Measurements from ENCODE around the gene DGLUCY.
"Not testable (repeated sequence)": the region's sequence is repeated elsewhere in the genome, so short reads cannot be mapped to it uniquely, and the experiment has no call there.

DGLUCY gene

DNA sequence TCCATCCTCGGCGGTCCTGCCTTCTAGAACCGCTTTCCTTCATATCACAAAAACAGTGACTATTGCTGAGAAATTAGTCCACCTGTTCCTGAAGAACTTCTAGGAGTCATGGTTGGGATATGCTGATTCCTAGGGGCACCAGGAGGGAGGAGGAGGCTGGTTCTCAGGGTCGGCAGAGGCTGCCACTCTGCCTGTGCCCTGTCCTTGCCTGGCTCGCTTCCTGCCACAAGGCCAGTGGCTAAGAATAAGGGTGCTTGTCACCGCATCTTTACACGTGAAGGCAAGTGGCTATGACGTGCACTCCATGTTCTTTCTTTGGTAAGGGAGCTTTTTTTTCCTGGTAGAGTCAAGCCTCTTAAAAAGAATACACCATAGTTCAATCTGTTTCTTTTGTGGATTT is 18.7 kb upstream of the DGLUCY start:
- Histone ChIP-seq H3K9me3 (ENCODE audit: insufficient read depth, low read length, severe bottlenecking) (no peaks in the 10 kb centered on the region), H4K20me1 (ENCODE audit: insufficient read depth, low read length) (peaks cover 12% of the 10 kb centered on the region; the same call in 1 of the 2 replicates)
- no peak for ATAC-seq (ENCODE audit: insufficient read depth, low read depth)

DNA sequence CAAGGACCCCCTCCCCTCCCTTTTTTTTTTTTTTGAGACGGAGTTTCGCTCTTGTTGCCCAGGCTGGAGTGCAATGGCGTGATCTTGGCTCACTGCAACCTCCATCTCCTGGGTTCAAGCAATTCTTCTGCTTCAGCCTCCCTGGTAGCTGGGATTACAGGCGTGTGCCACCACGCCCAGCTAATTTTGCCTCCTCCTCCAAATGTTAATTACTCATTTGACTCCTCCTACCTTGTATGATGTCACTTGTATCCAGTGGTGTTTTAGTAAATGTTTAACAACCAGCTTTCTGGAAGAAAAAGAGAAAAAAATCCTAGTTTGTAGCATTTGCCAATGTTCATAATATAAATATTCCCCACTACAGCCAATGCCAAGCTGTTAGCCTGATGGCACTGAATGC is 16.2 kb upstream of the DGLUCY start:
- H3K9me3 ChIP-seq (ENCODE audit: insufficient read depth, low read length, severe bottlenecking); H3K27ac ChIP-seq (ENCODE audit: low read length); H3K4me1 ChIP-seq (ENCODE audit: insufficient read depth, low read length); H3K4me3 ChIP-seq (ENCODE audit: low read depth in 1 of 2, low read length in 2 of 2); H4K20me1 ChIP-seq (ENCODE audit: insufficient read depth, low read length); H3K27me3 ChIP-seq (ENCODE audit: insufficient read depth, low read length, poor library complexity); H3K79me2 ChIP-seq (ENCODE audit: insufficient read depth, low read length); H3K4me2 ChIP-seq (ENCODE audit: insufficient read depth, low read length); H3K36me3 ChIP-seq (ENCODE audit: insufficient read depth, low read length); ATAC-seq (ENCODE audit: insufficient read depth, low read depth); DNase-seq; H2AFZ ChIP-seq (ENCODE audit: low read depth, low read length); H3K9ac ChIP-seq (ENCODE audit: low read depth, low read length): not testable (repeated sequence)

More for the DNA sequence above, 18.7 kb upstream of the DGLUCY start:
- H3K79me2 ChIP-seq (ENCODE audit: insufficient read depth, low read length): no peaks in the 10 kb centered on the region
- DNase-seq: no peak
- H3K27ac ChIP-seq (ENCODE audit: low read length): no peak overlapping the region
- H3K4me2 ChIP-seq (ENCODE audit: insufficient read depth, low read length): no peak overlapping the region
- H2AFZ ChIP-seq (ENCODE audit: low read depth, low read length): no peak overlapping the region
- no peaks in the 10 kb centered on the region for H3K4me1 ChIP-seq (ENCODE audit: insufficient read depth, low read length)
- TF ChIP-seq, protein P1, sequence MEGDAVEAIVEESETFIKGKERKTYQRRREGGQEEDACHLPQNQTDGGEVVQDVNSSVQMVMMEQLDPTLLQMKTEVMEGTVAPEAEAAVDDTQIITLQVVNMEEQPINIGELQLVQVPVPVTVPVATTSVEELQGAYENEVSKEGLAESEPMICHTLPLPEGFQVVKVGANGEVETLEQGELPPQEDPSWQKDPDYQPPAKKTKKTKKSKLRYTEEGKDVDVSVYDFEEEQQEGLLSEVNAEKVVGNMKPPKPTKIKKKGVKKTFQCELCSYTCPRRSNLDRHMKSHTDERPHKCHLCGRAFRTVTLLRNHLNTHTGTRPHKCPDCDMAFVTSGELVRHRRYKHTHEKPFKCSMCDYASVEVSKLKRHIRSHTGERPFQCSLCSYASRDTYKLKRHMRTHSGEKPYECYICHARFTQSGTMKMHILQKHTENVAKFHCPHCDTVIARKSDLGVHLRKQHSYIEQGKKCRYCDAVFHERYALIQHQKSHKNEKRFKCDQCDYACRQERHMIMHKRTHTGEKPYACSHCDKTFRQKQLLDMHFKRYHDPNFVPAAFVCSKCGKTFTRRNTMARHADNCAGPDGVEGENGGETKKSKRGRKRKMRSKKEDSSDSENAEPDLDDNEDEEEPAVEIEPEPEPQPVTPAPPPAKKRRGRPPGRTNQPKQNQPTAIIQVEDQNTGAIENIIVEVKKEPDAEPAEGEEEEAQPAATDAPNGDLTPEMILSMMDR (IDR thresholded peaks at IDR 0.05; ENCODE audit: borderline replicate concordance, extremely low read depth, low read length, poor library complexity, severe bottlenecking): no peak
- no peak for TF ChIP-seq EZH2 (IDR thresholded peaks at IDR 0.05; ENCODE audit: borderline replicate concordance, low read depth, low read length, severe bottlenecking)
- H3K36me3 ChIP-seq (ENCODE audit: insufficient read depth, low read length): no peaks in the 10 kb centered on the region
- peaks cover 22% of the 10 kb centered on the region for H3K27me3 ChIP-seq (ENCODE audit: insufficient read depth, low read length, poor library complexity)
- H3K4me3 ChIP-seq (ENCODE audit: low read depth in 1 of 2, low read length in 2 of 2): no peak overlapping the region
- H3K9ac ChIP-seq (ENCODE audit: low read depth, low read length): no peak overlapping the region

DNA sequence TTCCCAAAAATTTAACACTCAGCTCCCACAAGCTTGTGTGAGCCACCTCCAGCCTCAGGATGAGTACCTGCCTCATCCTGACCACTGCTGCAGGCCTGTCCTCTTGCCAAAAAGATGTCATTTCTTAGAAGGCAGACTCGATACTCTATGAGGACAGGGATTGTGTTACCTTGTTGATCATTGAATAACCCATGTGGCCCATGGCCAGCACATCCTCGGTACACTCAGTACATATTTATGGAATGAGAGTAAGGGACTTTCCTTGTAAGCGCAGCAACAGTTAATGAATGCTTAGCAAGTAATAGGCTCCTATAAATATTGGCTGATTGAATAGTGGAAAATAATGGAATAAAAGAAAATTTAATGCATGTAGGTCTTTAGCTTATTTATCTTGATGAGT is 15.3 kb upstream of the DGLUCY start:
- TF ChIP-seq, protein P1 (IDR thresholded peaks at IDR 0.05; ENCODE audit: borderline replicate concordance, extremely low read depth, low read length, poor library complexity, severe bottlenecking): no peak
- no peak for TF ChIP-seq EZH2 (IDR thresholded peaks at IDR 0.05; ENCODE audit: borderline replicate concordance, low read depth, low read length, severe bottlenecking)
- DNase-seq (no peak), ATAC-seq (ENCODE audit: insufficient read depth, low read depth) (no peak)
- Histone ChIP-seq H2AFZ (ENCODE audit: low read depth, low read length) (no peak overlapping the region), H3K27ac (ENCODE audit: low read length) (no peak overlapping the region), H3K27me3 (ENCODE audit: insufficient read depth, low read length, poor library complexity) (peaks cover 4% of the 10 kb centered on the region), H3K4me3 (ENCODE audit: low read depth in 1 of 2, low read length in 2 of 2) (no peak overlapping the region), H3K36me3 (ENCODE audit: insufficient read depth, low read length) (no peaks in the 10 kb centered on the region), H3K4me1 (ENCODE audit: insufficient read depth, low read length) (no peaks in the 10 kb centered on the region), H4K20me1 (ENCODE audit: insufficient read depth, low read length) (no peaks in the 10 kb centered on the region), H3K9ac (ENCODE audit: low read depth, low read length) (no peak overlapping the region), H3K79me2 (ENCODE audit: insufficient read depth, low read length) (no peaks in the 10 kb centered on the region), H3K4me2 (ENCODE audit: insufficient read depth, low read length) (no peak overlapping the region), H3K9me3 (ENCODE audit: insufficient read depth, low read length, severe bottlenecking) (no peaks in the 10 kb centered on the region)

DNA sequence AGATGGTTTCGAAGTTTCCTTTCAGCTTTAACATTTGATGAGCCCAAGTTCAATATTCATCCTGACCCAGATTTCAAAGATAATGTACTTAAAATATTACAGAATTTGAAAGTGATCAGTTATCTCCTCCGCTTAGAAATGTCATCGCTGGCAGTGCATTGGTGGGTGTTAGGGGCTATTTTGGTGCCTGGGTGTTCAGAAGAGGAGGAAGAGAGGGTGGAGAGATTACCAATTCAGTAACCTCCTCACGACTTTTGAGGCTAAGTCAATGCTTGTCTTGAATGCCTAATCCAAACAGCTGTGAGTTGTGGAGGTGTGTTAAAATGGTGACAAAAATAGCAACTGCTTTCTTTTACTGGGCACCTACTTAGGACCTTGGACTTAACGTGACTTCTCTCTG is 13.8 kb upstream of the DGLUCY start:
- ATAC-seq (ENCODE audit: insufficient read depth, low read depth): no peak
- H3K27ac ChIP-seq (ENCODE audit: low read length): no peak overlapping the region
- TF ChIP-seq, protein P1 (IDR thresholded peaks at IDR 0.05; ENCODE audit: borderline replicate concordance, extremely low read depth, low read length, poor library complexity, severe bottlenecking): no peak
- TF ChIP-seq EZH2 (IDR thresholded peaks at IDR 0.05; ENCODE audit: borderline replicate concordance, low read depth, low read length, severe bottlenecking): no peak
- H3K79me2 ChIP-seq (ENCODE audit: insufficient read depth, low read length): no peaks in the 10 kb centered on the region
- H4K20me1 ChIP-seq (ENCODE audit: insufficient read depth, low read length): no peaks in the 10 kb centered on the region
- H3K9ac ChIP-seq (ENCODE audit: low read depth, low read length): no peak overlapping the region
- no peak for DNase-seq
- H3K9me3 ChIP-seq (ENCODE audit: insufficient read depth, low read length, severe bottlenecking): no peaks in the 10 kb centered on the region
- H3K4me1 ChIP-seq (ENCODE audit: insufficient read depth, low read length): no peaks in the 10 kb centered on the region
- H3K4me2 ChIP-seq (ENCODE audit: insufficient read depth, low read length): no peak overlapping the region
- H3K27me3 ChIP-seq (ENCODE audit: insufficient read depth, low read length, poor library complexity): peaks cover 4% of the 10 kb centered on the region
- no peaks in the 10 kb centered on the region for H3K36me3 ChIP-seq (ENCODE audit: insufficient read depth, low read length)
- H3K4me3 ChIP-seq (ENCODE audit: low read depth in 1 of 2, low read length in 2 of 2): no peak overlapping the region
- H2AFZ ChIP-seq (ENCODE audit: low read depth, low read length): no peak overlapping the region

Data from DND-41 (cell line).